ENCODE results near the gene NHP2. TPM values are rescaled to one million over a fixed set of nuclear protein-coding genes. Genes with fewer than 3 reads are reported as not detected.

Gene NHP2
- total RNA-seq, 4 donors from 2014 or later: 75.8 to 278 (median 210) TPM

DNA sequence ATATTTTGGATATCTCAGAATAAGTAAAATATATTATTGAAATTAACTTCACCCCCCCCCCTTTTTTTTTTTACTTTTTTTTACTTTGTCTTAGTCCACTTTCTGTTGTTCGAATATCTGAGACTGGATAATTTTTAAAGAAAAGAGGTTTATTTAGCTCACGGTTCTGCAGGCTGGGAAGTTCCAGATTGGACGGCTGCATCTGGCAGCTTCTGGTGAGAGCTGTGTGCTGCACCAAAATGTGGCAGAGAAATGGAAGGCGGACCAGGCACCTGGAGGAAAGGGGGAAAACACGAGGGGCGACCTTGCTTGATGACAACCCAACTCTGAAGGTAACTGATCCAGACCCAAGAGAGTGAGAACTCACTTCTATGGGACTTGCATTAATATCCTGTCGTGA, 39.1 kb upstream of the NHP2 start:
- 91% methylated on average over 7 of the region's 7 CpGs for WGBS

DNA sequence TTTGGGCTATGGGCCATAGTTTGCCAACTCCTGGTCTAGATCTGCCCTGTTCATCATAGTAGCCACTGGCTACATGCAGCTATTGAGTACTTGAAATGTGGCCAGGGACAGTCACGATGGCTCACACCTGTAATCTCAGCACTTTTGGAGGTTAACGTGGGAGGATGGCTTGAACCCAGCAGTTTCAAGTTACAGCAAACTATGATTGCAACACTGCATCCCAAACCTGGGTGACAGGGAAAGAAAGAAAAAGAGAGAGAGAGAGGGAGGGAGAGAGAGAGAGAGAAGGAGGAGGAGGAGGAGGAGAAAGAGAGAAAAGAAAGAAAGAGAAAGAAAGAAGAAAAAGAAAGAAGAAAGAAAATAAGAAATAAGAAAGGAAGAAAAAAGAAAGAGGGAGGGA, 38.6 kb upstream of the NHP2 start:
- H3K36me3 ChIP-seq: no peaks in the 10 kb centered on the region
- 34% methylated on average over 2 of the region's 2 CpGs for WGBS
- H3K27me3 ChIP-seq: no peaks in the 10 kb centered on the region
- no peaks in the 10 kb centered on the region for H3K9me3 ChIP-seq
- no peak for DNase-seq (ENCODE audit: low spot score in 2 of 2)
- H3K27ac ChIP-seq: no peak overlapping the region
- peaks cover 4% of the 10 kb centered on the region for H3K4me1 ChIP-seq
- no peak overlapping the region for H3K4me3 ChIP-seq
- no peak for TF ChIP-seq POLR2A (IDR thresholded peaks at IDR 0.05)
- TF ChIP-seq POLR2AphosphoS5 (IDR thresholded peaks at IDR 0.05): no peak
- TF ChIP-seq EP300 (IDR thresholded peaks at IDR 0.05): no peak
- TF ChIP-seq, protein P1, sequence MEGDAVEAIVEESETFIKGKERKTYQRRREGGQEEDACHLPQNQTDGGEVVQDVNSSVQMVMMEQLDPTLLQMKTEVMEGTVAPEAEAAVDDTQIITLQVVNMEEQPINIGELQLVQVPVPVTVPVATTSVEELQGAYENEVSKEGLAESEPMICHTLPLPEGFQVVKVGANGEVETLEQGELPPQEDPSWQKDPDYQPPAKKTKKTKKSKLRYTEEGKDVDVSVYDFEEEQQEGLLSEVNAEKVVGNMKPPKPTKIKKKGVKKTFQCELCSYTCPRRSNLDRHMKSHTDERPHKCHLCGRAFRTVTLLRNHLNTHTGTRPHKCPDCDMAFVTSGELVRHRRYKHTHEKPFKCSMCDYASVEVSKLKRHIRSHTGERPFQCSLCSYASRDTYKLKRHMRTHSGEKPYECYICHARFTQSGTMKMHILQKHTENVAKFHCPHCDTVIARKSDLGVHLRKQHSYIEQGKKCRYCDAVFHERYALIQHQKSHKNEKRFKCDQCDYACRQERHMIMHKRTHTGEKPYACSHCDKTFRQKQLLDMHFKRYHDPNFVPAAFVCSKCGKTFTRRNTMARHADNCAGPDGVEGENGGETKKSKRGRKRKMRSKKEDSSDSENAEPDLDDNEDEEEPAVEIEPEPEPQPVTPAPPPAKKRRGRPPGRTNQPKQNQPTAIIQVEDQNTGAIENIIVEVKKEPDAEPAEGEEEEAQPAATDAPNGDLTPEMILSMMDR (IDR thresholded peaks at IDR 0.05): no peak

More for the DNA sequence above, 39.1 kb upstream of the NHP2 start:
- no peaks in the 10 kb centered on the region for H3K36me3 ChIP-seq
- no peak for DNase-seq (ENCODE audit: low spot score in 2 of 2)
- H3K9me3 ChIP-seq: no peaks in the 10 kb centered on the region
- H3K27me3 ChIP-seq: no peaks in the 10 kb centered on the region
- no peak overlapping the region for H3K27ac ChIP-seq
- TF ChIP-seq EP300 (IDR thresholded peaks at IDR 0.05) (no peak), POLR2AphosphoS5 (IDR thresholded peaks at IDR 0.05) (no peak), POLR2A (IDR thresholded peaks at IDR 0.05) (no peak)
- TF ChIP-seq, protein P1 (IDR thresholded peaks at IDR 0.05): no peak
- peaks cover 4% of the 10 kb centered on the region for H3K4me1 ChIP-seq
- H3K4me3 ChIP-seq: no peak overlapping the region

DNA sequence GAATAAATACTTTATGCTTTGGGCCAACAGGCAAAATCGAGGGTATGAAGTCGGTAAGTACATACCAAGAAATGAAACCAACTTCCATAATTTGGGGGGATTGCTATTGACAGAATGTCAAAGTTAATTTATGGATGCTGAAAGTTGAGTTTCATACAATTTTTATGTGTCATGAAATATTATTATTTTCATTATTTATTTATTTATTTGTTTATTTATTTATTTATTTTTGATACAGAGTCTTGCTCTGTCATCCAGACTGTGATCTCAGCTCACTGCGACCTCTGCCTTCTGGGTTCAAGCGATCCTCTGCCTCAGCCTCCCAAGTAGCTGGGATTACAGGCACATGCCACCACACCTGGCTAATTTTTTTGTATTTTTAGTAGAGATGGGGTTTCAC, 38.0 kb upstream of the NHP2 start:
- Histone ChIP-seq H3K4me1 (peaks cover 4% of the 10 kb centered on the region), H3K27me3 (no peaks in the 10 kb centered on the region), H3K27ac (no peak overlapping the region), H3K4me3 (no peak overlapping the region), H3K36me3 (no peaks in the 10 kb centered on the region), H3K9me3 (no peaks in the 10 kb centered on the region)
- 84% methylated on average over 4 of the region's 4 CpGs for WGBS
- TF ChIP-seq POLR2AphosphoS5 (IDR thresholded peaks at IDR 0.05): no peak
- TF ChIP-seq, protein P1 (IDR thresholded peaks at IDR 0.05): no peak
- no peak for TF ChIP-seq EP300 (IDR thresholded peaks at IDR 0.05)
- no peak for TF ChIP-seq POLR2A (IDR thresholded peaks at IDR 0.05)
- no peak for DNase-seq (ENCODE audit: low spot score in 2 of 2)

DNA sequence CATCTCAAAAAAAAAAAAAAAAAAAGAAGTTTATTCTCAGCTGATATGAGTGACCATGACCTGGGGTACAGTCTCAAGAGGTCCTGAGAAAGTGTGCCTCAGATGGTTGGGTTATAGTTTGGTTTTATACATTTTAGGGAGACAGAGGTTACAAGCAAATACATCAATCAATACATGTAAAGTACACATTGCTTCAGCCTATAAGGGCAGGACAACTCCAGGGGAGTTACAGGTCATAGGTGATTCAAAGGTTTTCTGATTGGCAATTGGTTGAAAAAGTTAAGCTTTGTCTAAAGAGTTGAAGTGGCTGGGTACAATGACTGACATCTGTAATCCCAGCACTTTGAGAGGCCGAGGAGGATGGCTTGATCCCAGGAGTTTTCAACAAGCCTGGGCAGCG, 35.7 kb upstream of the NHP2 start:
- no peaks in the 10 kb centered on the region for H3K27me3 ChIP-seq
- no peaks in the 10 kb centered on the region for H3K9me3 ChIP-seq
- no peak for TF ChIP-seq POLR2A (IDR thresholded peaks at IDR 0.05)
- TF ChIP-seq, protein P1 (IDR thresholded peaks at IDR 0.05): no peak
- no peak for TF ChIP-seq EP300 (IDR thresholded peaks at IDR 0.05)
- TF ChIP-seq POLR2AphosphoS5 (IDR thresholded peaks at IDR 0.05): no peak
- 37% methylated on average over 2 of the region's 2 CpGs for WGBS
- H3K4me1 ChIP-seq: peaks cover 4% of the 10 kb centered on the region
- DNase-seq (ENCODE audit: low spot score in 2 of 2): peak in 1 of 2 donors; percentile 0
- H3K36me3 ChIP-seq: no peaks in the 10 kb centered on the region
- no peak overlapping the region for H3K4me3 ChIP-seq
- no peak overlapping the region for H3K27ac ChIP-seq

DNA sequence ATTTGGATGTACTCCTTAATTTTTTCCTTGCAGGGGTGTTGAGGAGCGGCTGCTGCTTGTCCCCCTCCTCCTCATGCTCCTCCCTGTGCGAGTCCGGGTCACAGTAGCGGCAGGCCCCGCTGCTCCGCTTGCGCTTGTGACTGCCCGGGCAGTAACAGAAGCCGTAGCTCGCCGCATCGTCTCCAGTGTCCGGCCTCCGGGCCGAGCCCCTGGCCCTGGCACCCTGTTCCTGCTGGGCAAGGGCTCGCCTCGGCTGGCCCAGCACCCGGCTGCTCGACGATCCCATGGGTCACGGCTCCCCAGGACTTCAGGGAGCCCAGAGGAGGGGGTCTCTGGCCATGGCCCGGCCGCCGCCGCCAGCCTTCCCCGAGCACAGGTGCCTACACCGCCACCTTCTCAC, 33.3 kb upstream of the NHP2 start, which contains the start of gene GMCL2:
GMCL2 (minus strand) TSS at position 358 of the 400 bp plus-strand sequence; CDS start at position 286, 72 bp downstream.
- Histone ChIP-seq H3K4me3 (no peak within 1 kb of the TSS), H3K36me3 (no peaks in the 10 kb centered on the region), H3K4me1 (no peaks in the 10 kb centered on the region), H3K27ac (no peak within 1 kb of the TSS), H3K9me3 (no peaks in the 10 kb centered on the region), H3K27me3 (no peaks in the 10 kb centered on the region)
- TF ChIP-seq EP300 (IDR thresholded peaks at IDR 0.05) (no peak), POLR2AphosphoS5 (IDR thresholded peaks at IDR 0.05) (no peak)
- TF ChIP-seq, protein P1 (IDR thresholded peaks at IDR 0.05): no peak
- WGBS: 88% methylated on average over 18 of the region's 27 CpGs
- peak in 1 of 2 donors; percentile 43 for DNase-seq (ENCODE audit: low spot score in 2 of 2)

Measured in suprapubic skin (tissue), 4 donors.